Type B pancreatic cell (in vitro differentiated cells): ENCODE results near the gene SURF2. TPM values are rescaled to one million over a fixed set of nuclear protein-coding genes. Genes with fewer than 3 reads are reported as not detected.

ENCODE experiments used
- DNase-seq: peaks from one replicate; pipeline ENCODE4 v3.0.0; 2021; ENCODE audit warnings: mixed read lengths; ENCODE audit not compliant: unreplicated experiment; ENCODE audit errors: extremely low spot score
- H3K27ac Mint-ChIP-seq: 2 replicates; pipeline ENCODE4 v1.8.0; 2021; ENCODE audit warnings: mild to moderate bottlenecking, mixed read lengths
- H3K27me3 Mint-ChIP-seq: 2 replicates; pipeline ENCODE4 v1.8.0; 2021; ENCODE audit warnings: mixed read lengths
- H3K36me3 Mint-ChIP-seq: 2 replicates; pipeline ENCODE4 v1.8.0; 2021; ENCODE audit warnings: mixed read lengths
- H3K4me1 Mint-ChIP-seq: one replicate; pipeline ENCODE4 v1.8.0; 2021; ENCODE audit warnings: mixed read lengths; ENCODE audit not compliant: unreplicated experiment
- H3K4me3 Mint-ChIP-seq: 2 replicates; pipeline ENCODE4 v1.8.0; 2021; ENCODE audit warnings: mild to moderate bottlenecking, mixed read lengths
- H3K9me3 Mint-ChIP-seq: 2 replicates; pipeline ENCODE4 v1.8.0; 2021; ENCODE audit warnings: mixed read lengths
- total RNA-seq: library from RNA; stranded (reverse); gene quantifications from 2 replicates; pipeline ENCODE4 v1.2.1, GENCODE V29; 2021; ENCODE audit warnings: low replicate concordance
- TF ChIP-seq, protein P1 (sequence below): fragments of 200-600 bp; sonication (generic); conservative IDR thresholded peaks from 2 replicates; pipeline ENCODE4 v1.5.0; 2021; ENCODE audit warnings: antibody characterized with exemption, mild to moderate bottlenecking

SURF2 gene
- total RNA-seq, 1 donor from 2014 or later = 23.5 TPM

- TF ChIP-seq, protein P1, sequence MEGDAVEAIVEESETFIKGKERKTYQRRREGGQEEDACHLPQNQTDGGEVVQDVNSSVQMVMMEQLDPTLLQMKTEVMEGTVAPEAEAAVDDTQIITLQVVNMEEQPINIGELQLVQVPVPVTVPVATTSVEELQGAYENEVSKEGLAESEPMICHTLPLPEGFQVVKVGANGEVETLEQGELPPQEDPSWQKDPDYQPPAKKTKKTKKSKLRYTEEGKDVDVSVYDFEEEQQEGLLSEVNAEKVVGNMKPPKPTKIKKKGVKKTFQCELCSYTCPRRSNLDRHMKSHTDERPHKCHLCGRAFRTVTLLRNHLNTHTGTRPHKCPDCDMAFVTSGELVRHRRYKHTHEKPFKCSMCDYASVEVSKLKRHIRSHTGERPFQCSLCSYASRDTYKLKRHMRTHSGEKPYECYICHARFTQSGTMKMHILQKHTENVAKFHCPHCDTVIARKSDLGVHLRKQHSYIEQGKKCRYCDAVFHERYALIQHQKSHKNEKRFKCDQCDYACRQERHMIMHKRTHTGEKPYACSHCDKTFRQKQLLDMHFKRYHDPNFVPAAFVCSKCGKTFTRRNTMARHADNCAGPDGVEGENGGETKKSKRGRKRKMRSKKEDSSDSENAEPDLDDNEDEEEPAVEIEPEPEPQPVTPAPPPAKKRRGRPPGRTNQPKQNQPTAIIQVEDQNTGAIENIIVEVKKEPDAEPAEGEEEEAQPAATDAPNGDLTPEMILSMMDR = no peak
- no peak for DNase-seq
- Mint-ChIP-seq H3K4me1 (peaks cover 22% of the 10 kb centered on the region), H3K27ac (no peak overlapping the region), H3K9me3 (no peaks in the 10 kb centered on the region), H3K4me3 (no peak overlapping the region), H3K27me3 (no peaks in the 10 kb centered on the region), H3K36me3 (peaks cover 28% of the 10 kb centered on the region)
Observed at GRCh38 chr9:133345596-133345995, 10.8 kb upstream of the SURF2 start.

DNA sequence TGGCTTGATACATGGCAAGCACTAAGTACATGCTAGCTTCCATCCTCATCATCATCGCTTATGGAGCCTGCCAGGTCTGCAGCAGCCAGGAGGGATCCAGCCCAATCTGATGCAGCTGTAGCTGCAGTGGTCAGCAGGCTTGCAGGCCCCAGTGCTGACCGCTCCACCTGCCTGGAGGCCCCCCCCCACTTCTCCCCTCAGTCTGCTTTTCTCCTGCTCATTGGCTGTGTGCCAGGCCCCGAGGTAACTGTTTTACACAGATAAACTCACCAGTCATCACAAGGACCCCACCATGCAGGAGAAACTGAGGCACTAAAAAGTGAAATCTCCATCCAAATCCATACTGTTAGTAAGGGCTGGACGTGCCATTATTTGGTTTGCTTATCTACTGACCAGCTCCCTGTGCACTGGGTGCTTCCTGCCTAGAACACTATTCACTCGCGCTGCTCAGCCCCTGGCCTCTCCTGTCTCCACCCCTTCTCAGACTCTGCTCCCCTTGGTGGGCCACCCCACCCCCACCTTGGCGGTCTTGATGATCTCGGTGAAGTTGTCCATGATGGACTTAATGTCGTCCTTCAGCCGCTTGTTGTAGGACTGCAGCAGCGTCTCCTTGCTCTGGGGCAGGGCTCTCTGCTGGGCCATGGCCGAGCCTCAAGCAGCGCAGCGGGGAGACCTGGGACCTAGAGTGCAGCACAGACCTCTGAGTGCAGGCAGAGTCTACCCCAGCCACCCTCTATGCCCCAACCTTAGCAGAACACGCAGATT lies 10.1 kb upstream of the SURF2 start:
- no peaks in the 10 kb centered on the region for H3K9me3 Mint-ChIP-seq

DNA sequence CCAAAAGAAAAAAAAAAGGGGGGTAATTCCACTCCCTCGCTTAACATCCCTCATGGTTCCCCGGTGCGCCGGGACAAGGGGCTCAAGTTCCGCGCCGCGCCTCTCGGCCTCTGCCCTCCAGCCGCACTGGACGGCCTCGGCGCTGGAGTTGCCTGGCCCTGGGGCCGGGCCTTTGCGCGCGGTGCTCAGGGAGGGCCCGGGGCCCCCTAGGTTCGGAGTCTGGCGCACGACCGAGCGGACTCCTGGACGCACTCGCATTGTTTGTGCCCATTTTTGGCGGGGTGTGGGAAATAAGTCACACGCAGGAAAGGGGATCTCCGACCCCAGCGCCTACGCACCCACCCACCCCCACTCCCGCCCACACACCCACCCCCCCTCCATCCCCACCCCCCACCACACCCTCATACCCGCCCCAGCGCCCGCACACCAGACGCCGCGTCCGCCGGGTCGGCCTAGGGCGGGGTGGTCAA lies 8.8 kb upstream of the SURF2 start:
- H3K4me3 Mint-ChIP-seq = peak overlapping the region; percentile 100
- peak overlapping the region; percentile 99 for H3K27ac Mint-ChIP-seq
- H3K4me1 Mint-ChIP-seq = peaks cover 22% of the 10 kb centered on the region
- TF ChIP-seq, protein P1 = peak; percentile 18
- peaks cover 31% of the 10 kb centered on the region for H3K36me3 Mint-ChIP-seq
- DNase-seq = no peak
- H3K27me3 Mint-ChIP-seq = no peaks in the 10 kb centered on the region
- no peaks in the 10 kb centered on the region for H3K9me3 Mint-ChIP-seq

More for the DNA sequence above, 10.1 kb upstream of the SURF2 start:
- DNase-seq = no peak
- TF ChIP-seq, protein P1 = no peak
- Mint-ChIP-seq H3K4me1 (peaks cover 22% of the 10 kb centered on the region), H3K36me3 (peaks cover 28% of the 10 kb centered on the region), H3K27ac (peak overlapping the region; percentile 85), H3K27me3 (no peaks in the 10 kb centered on the region), H3K4me3 (peak overlapping the region; percentile 100)

- Mint-ChIP-seq H3K9me3 (no peaks in the 10 kb centered on the region), H3K4me3 (peak within 1 kb of the TSS; percentile 100), H3K36me3 (peaks cover 31% of the 10 kb centered on the region), H3K27me3 (no peaks in the 10 kb centered on the region), H3K27ac (peak within 1 kb of the TSS; percentile 99), H3K4me1 (peaks cover 22% of the 10 kb centered on the region)
- TF ChIP-seq, protein P1 = no peak
- DNase-seq = peak; percentile 91
Observed at GRCh38 chr9:133347985-133348717, 8.2 kb upstream of the SURF2 start, which contains the start of the genes MED22 and RPL7A. Gene MED22 (minus strand): TSS chr9:133348131. CDS start chr9:133346662, 1,469 bp downstream. Gene RPL7A (plus strand): TSS chr9:133348218. CDS start chr9:133348244, 26 bp downstream.

GRCh38 chr9:133348718-133349573 lies 7.4 kb upstream of the SURF2 start:
- Mint-ChIP-seq H3K4me3 (peak overlapping the region; percentile 100), H3K9me3 (no peaks in the 10 kb centered on the region), H3K27me3 (no peaks in the 10 kb centered on the region), H3K36me3 (peaks cover 31% of the 10 kb centered on the region), H3K27ac (peak overlapping the region; percentile 99), H3K4me1 (peaks cover 22% of the 10 kb centered on the region)
- DNase-seq = no peak
- TF ChIP-seq, protein P1 = no peak
